ENCODE results near the gene ATP6V1G2. TPM values are rescaled to one million over a fixed set of nuclear protein-coding genes. Genes with fewer than 3 reads are reported as not detected.
"Not testable (repeated sequence)": the region's sequence is repeated elsewhere in the genome, so short reads cannot be mapped to it uniquely, and the experiment has no call there.

Gene ATP6V1G2
- total and polyA plus RNA-seq, 2 of the 8 experiments (the other 6 are each of a cell fraction or from before 2014, with no cell fraction given): 3.0 to 5.7 TPM

GRCh38 chr6:31590691-31591090 lies 44.3 kb upstream of the ATP6V1G2 start:
- FAIRE-seq: not testable (repeated sequence)

More at GRCh38 chr6:31590691-31591090, 44.3 kb upstream of the ATP6V1G2 start:
- H3K56ac ChIP-seq (replicated peaks; ENCODE audit: insufficient read length, low read depth, low read length); H3K27ac ChIP-seq (ENCODE audit: low read depth, low read length); H2BK20ac ChIP-seq (ENCODE audit: low read length); H3K79me2 ChIP-seq (ENCODE audit: control insufficient read depth in 1 of 2, insufficient read depth in 2 of 2, low read length in 2 of 2); H2BK15ac ChIP-seq (ENCODE audit: low read length); DNase-seq (ENCODE audit: low read depth in 1 of 2, low spot score in 2 of 2); H3K4ac ChIP-seq (replicated peaks; ENCODE audit: insufficient read length, low read depth, low read length); H4K5ac ChIP-seq (ENCODE audit: insufficient read length, low read depth, low read length); H3K18ac ChIP-seq (ENCODE audit: extremely low read depth, low read length); H4K91ac ChIP-seq (replicated peaks; ENCODE audit: insufficient read length, low read length); H2BK120ac ChIP-seq (replicated peaks; ENCODE audit: low read depth, low read length); H2BK12ac ChIP-seq (ENCODE audit: low read depth, low read length); H4K8ac ChIP-seq (ENCODE audit: extremely low read depth, insufficient read depth, low read length); H3K27me3 ChIP-seq (replicated peaks in 1 of 4; ENCODE audit: control insufficient read depth in 3 of 4, extremely low read depth in 1 of 4, insufficient read depth in 3 of 4, low read length in 3 of 4); H3K9me3 ChIP-seq (ENCODE audit: insufficient read depth in 2 of 2, low read depth in 1 of 2, low read length in 1 of 2); H2AK5ac ChIP-seq (ENCODE audit: low read depth, low read length); H3K14ac ChIP-seq (ENCODE audit: insufficient read length); H3K4me1 ChIP-seq (replicated peaks in 1 of 4; ENCODE audit: control insufficient read depth in 3 of 4, insufficient read depth in 4 of 4, low read length in 3 of 4); H3K4me2 ChIP-seq (ENCODE audit: insufficient read depth in 1 of 2, low read depth in 2 of 2, low read length in 2 of 2); H2AFZ ChIP-seq (ENCODE audit: low read length); H4K20me1 ChIP-seq (replicated peaks in 1 of 2; ENCODE audit: control insufficient read depth in 1 of 2, insufficient read depth in 2 of 2, low read length in 2 of 2); H3K79me1 ChIP-seq (ENCODE audit: low read depth, low read length); H3K4me3 ChIP-seq (ENCODE audit: extremely low read depth in 1 of 4, insufficient read depth in 2 of 4, low read depth in 3 of 4, low read length in 4 of 4); H3K9ac ChIP-seq (replicated peaks in 1 of 4; ENCODE audit: extremely low read depth in 1 of 4, low read depth in 3 of 4, low read length in 3 of 4); H2BK5ac ChIP-seq (ENCODE audit: low read depth, low read length); H3K36me3 ChIP-seq (ENCODE audit: control insufficient read depth in 2 of 4, insufficient read depth in 4 of 4, low read length in 3 of 4); H3K23me2 ChIP-seq (ENCODE audit: low read depth, low read length); H3K23ac ChIP-seq (ENCODE audit: insufficient read length): not testable (repeated sequence)
- POLR2A ChIA-PET (ENCODE audit: partially characterized antibody): interaction anchor here (0.5 to 2.0 kb wide), 3 partner anchors 10 to 1711 kb away, joined by 3 to 5 read pairs (median 3); no protein-coding TSS in a partner anchor
- 85% methylated on average over 5 of the region's 5 CpGs; no CpG with 5 or more reads in 1 of the 2 experiments for WGBS, 2 experiments (ENCODE audit: extremely low coverage in 1 of 2, insufficient coverage in 1 of 2, insufficient read length in 1 of 2, insufficient replicate concordance in 2 of 2, low coverage in 1 of 2, low lambda C conversion rate in 2 of 2, missing lambda C conversion rate in 1 of 2)
- CTCF ChIA-PET (ENCODE audit: partially characterized antibody): interaction anchor here (0.8 to 22.0 kb wide), 5 partner anchors 2 to 96 kb away, joined by 3 to 640 read pairs (median 254); partner anchors contain the start of genes ATP6V1G2, LST1, LTB and NCR3

Measured in H1 (cell line).